PFSK-1 (cell line): ENCODE data around the gene WLS.

Experiments used
- FOXP2 ChIP-seq: optimal IDR thresholded peaks from 2 replicates; pipeline ENCODE3; 2011; ENCODE audit warnings: borderline replicate concordance, control low read depth, inconsistent platforms; ENCODE audit not compliant: insufficient read depth; ENCODE audit errors: extremely low read length, extremely low read depth
- POLR2AphosphoS5 ChIP-seq: IDR thresholded peaks from 2 replicates; pipeline ENCODE4 v1.6.1; 2012; ENCODE audit warnings: low read depth, mild to moderate bottlenecking, control low read depth, low read length, moderate library complexity
- SIN3A ChIP-seq: IDR thresholded peaks from 2 replicates; pipeline ENCODE4 v1.6.1; 2012; ENCODE audit warnings: mild to moderate bottlenecking, low read length, moderate library complexity, borderline replicate concordance; ENCODE audit not compliant: insufficient read depth
- TAF1 ChIP-seq: IDR thresholded peaks from 2 replicates; pipeline ENCODE4 v1.6.1; 2012; ENCODE audit warnings: low read length, control low read depth, borderline replicate concordance; ENCODE audit not compliant: insufficient read depth
- TF ChIP-seq, protein P1 (sequence below), 2 experiments: IDR thresholded peaks; 2 replicates each; pipeline versions ENCODE4 v1.6.1 to v1.8.0; 2011 to 2012; ENCODE audit warnings: low read depth in 2 of 2, low read length in 2 of 2, control low read depth in 1 of 2, inconsistent platforms in 1 of 2, mild to moderate bottlenecking in 1 of 2, moderate library complexity in 1 of 2; ENCODE audit not compliant: insufficient read depth in 1 of 2

Gene WLS

GRCh38 chr1:68201546-68202238 lies 30.6 kb downstream of the WLS start:
- TF ChIP-seq FOXP2 = no peak

DNA sequence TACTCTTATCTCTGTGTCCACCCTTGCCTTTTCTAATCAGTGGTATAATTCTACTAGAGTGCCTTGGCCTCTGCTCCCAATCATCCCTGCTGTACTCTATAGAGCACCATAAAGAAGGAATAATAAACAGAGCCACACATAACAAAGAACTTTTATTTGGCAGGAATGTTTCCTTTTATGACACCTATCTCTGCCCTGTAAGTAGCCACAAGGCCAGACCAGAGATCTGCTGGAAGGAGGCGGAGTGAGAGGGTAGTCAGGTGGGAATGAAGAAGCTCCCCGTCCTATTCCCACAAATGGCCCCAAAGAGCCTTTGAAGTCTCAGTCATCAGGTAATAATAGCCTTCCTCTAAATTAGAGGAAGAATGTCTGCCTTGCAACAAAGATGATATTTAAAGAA lies 32.7 kb downstream of the WLS start:
- TF ChIP-seq SIN3A = no peak
- TF ChIP-seq, protein P1, sequence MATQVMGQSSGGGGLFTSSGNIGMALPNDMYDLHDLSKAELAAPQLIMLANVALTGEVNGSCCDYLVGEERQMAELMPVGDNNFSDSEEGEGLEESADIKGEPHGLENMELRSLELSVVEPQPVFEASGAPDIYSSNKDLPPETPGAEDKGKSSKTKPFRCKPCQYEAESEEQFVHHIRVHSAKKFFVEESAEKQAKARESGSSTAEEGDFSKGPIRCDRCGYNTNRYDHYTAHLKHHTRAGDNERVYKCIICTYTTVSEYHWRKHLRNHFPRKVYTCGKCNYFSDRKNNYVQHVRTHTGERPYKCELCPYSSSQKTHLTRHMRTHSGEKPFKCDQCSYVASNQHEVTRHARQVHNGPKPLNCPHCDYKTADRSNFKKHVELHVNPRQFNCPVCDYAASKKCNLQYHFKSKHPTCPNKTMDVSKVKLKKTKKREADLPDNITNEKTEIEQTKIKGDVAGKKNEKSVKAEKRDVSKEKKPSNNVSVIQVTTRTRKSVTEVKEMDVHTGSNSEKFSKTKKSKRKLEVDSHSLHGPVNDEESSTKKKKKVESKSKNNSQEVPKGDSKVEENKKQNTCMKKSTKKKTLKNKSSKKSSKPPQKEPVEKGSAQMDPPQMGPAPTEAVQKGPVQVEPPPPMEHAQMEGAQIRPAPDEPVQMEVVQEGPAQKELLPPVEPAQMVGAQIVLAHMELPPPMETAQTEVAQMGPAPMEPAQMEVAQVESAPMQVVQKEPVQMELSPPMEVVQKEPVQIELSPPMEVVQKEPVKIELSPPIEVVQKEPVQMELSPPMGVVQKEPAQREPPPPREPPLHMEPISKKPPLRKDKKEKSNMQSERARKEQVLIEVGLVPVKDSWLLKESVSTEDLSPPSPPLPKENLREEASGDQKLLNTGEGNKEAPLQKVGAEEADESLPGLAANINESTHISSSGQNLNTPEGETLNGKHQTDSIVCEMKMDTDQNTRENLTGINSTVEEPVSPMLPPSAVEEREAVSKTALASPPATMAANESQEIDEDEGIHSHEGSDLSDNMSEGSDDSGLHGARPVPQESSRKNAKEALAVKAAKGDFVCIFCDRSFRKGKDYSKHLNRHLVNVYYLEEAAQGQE (IDR thresholded peaks at IDR 0.05; ENCODE audit: insufficient read depth in 1 of 2, low read depth in 2 of 2, low read length in 2 of 2) = no peak
- no peak for TF ChIP-seq POLR2AphosphoS5
- TF ChIP-seq FOXP2 = no peak
- TF ChIP-seq TAF1 = no peak

DNA sequence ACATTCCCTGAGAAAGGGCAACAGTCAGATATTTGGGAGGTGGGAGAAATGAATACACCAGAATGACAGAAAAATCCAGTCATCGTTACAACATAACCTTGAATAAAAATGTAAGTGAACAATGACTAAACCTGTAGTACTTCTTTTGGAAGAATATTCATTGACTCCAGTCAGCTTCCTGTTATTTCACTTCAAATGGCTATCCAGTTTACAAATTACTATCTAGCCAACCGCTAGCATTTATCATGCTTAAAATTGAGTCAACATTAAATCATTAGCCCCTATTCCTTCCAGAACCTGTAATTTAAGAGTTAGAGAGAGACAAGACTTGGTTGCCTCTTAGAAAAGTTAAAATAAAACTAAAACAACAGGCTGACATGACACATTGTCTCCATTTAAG lies 33.6 kb downstream of the WLS start:
- TF ChIP-seq FOXP2 (no peak), SIN3A (no peak), POLR2AphosphoS5 (no peak), TAF1 (no peak)
- TF ChIP-seq, protein P1 (IDR thresholded peaks at IDR 0.05; ENCODE audit: insufficient read depth in 1 of 2, low read depth in 2 of 2, low read length in 2 of 2) = no peak

- TF ChIP-seq SIN3A = no peak
- TF ChIP-seq, protein P1 (IDR thresholded peaks at IDR 0.05; ENCODE audit: insufficient read depth in 1 of 2, low read depth in 2 of 2, low read length in 2 of 2) = no peak
- TF ChIP-seq POLR2AphosphoS5 = no peak
- no peak for TF ChIP-seq TAF1
- no peak for TF ChIP-seq FOXP2
These were observed 34.4 kb downstream of the WLS start for GRCh38 chr1:68197891-68198290.

GRCh38 chr1:68197461-68197860 lies 34.9 kb downstream of the WLS start:
- TF ChIP-seq TAF1 = no peak
- TF ChIP-seq SIN3A = no peak
- no peak for TF ChIP-seq POLR2AphosphoS5
- no peak for TF ChIP-seq FOXP2
- TF ChIP-seq, protein P1 (IDR thresholded peaks at IDR 0.05; ENCODE audit: insufficient read depth in 1 of 2, low read depth in 2 of 2, low read length in 2 of 2) = no peak
